Caki2 (cell line): ENCODE results near the gene SPOP. TPM values are rescaled to one million over a fixed set of nuclear protein-coding genes. Genes with fewer than 3 reads are reported as not detected.
A peak's percentile ranks its signal among the peaks of the same experiment; 100 is the strongest.

ENCODE experiments used
- DNase-seq: peaks from one replicate; pipeline ENCODE4 v3.0.0-alpha.2; 2015; ENCODE audit warnings: low read depth
- in situ Hi-C: cut with HindIII; loops from 2 replicates; pipeline ENCODE4 v1.10.0; 2016; ENCODE audit warnings: low sequenced_read_pairs, low pct_unique_long_range_greater_than_20kb, mixed read lengths
- total RNA-seq: library from RNA; depleted of rRNA; stranded (reverse); fragments of >200 nt; shearing (Covaris generic); gene quantifications from 2 replicates; pipeline ENCODE4 v1.2.3, GENCODE V29; 2014; ENCODE audit warnings: low replicate concordance

The SPOP gene
- total RNA-seq, 1 experiment from 2014 or later = 68.6 TPM

- no peak for DNase-seq
- in situ Hi-C loops = no loop called here
Measured at GRCh38 chr17:49632201-49632600, 45.7 kb downstream of the SPOP start.

GRCh38 chr17:49631496-49631895 lies 46.4 kb downstream of the SPOP start:
- no peak for DNase-seq
- in situ Hi-C loops = no loop called here

DNA sequence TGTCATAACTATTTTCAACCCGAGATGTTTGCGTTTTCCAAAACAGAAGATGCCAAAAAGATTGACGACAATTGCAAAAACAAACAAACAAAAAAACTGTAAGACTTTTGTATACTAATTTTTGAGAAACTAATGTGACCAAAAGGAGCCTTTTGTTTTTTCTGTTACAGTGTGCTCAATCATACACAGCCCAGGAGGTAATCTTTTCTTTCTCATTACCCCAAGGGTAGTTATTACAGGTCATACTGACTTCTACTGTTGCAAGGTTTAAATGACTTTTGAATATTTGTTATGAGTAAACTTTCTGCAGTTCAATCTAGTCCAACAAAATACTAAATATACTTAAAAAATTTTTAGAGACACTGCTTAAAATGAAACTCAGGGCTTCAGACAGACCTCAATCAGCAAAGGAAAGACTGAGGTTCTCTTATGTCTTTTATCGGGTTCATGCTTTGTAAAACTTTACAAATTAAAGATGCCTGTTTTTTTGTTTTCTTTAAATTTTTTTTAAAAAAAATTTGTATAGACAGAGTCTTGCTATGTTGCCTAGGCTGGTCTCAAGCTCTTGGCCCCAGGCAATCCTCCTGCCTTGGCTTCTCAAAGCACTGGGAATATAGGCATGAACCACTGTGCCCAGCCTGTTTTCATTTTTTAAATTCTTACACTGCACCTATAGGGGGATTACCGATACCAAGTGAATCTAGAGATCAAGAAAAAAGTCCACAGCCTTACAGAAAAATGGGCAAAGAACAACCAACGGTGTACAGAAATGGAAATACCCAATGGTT lies 47.6 kb downstream of the SPOP start:
- in situ Hi-C loops = no loop called here
- DNase-seq = no peak

DNA sequence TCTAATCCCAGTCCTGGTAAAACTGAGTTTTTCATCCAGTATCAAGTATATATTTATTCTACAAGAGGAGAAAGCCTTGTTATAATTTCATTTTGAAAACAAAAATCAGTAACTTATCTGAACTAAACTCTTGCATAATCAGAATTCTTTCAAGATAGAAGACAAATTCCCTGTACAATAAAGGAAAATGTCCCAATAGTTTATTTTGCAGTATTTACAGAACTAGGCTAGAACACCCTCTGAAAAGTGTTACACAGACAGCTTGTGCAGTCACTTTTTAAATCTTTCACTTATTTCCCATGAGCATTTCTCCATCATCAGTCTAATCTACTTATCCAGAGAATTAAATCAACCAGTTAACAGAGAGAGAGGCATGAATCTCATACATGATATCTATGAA lies 48.5 kb downstream of the SPOP start:
- in situ Hi-C loops = no loop called here

DNA sequence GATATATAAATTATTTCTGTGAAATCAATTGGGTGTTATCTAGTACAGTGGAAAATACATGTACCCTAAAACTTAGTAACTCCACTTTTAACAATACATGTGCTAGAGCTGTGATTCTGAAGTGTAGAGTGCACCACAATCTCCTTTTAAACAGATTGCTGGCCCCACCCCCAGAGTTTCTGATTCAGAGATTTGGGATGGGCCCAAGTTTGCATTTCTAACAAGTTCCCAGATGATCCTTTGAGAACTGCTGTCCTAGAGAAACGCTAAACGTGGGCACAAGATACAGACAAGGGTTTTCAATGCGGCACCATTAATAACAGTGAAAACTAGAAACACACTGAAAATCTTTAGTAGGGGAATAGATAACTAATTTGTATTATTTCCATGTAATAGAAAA lies 53.0 kb downstream of the SPOP start:
- no peak for DNase-seq
- in situ Hi-C loops = no loop called here

More for the DNA sequence above, 48.5 kb downstream of the SPOP start:
- DNase-seq = no peak

GRCh38 chr17:49621946-49622529 lies 55.9 kb downstream of the SPOP start:
- no peak for DNase-seq
- in situ Hi-C loops = no loop called here

DNA sequence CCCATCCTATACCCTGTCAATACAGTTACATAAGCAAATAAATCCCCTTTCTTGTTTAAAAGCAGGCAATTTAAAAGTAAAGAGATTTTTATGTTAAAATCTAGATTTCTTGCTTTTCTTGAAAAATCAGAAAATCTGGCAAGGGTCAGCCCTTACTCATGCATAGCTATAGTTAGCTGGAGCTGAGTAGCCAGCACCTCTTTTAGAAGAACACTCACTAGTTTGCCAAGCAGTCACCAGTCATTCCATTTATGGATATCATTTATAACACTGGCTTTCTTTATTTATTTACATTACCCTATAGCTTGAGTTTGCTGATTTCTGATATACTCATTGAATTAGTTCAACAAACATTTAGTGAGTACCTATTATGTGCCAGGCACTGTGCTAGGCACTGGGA lies 56.5 kb downstream of the SPOP start:
- DNase-seq = no peak
- in situ Hi-C loops = no loop called here

GRCh38 chr17:49618028-49618611 lies 59.8 kb downstream of the SPOP start:
- in situ Hi-C loops = no loop called here
- no peak for DNase-seq

- in situ Hi-C loops = no loop called here
- DNase-seq = no peak
Measured at GRCh38 chr17:49616601-49617131, 61.2 kb downstream of the SPOP start.

GRCh38 chr17:49616086-49616485 lies 61.8 kb downstream of the SPOP start:
- DNase-seq = no peak
- in situ Hi-C loops = no loop called here

DNA sequence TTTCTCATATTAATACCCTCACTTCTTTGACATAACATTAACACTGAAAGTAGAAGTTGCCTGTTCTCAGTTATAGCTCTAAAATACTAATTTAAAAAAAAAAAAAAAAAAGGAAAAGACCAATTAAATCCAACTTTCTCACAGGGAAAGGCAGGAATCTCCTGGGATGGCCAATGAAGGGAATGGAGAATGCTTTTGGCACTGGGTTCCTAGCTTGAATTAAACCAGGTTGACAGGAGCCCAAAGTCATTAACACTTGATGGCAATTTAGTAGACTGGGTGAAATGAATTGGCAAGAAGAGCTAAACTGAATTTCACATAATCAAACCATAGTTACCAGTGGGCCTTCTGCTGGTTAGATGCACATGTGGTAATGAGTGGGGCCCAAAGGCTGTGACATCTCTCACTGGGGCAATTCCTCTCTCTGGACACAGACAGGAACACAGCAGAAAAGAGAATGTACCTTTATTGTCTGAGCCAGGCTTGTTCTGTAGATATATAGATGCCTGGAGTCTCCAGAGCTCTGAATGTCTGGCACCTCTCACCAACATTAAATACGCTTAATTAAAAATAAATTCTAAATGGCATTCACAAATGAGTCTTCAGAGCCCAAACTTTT lies 64.6 kb downstream of the SPOP start:
- in situ Hi-C loops = no loop called here
- no peak for DNase-seq

GRCh38 chr17:49612726-49613125 lies 65.2 kb downstream of the SPOP start:
- DNase-seq = peak; percentile 68
- in situ Hi-C loops = no loop called here

GRCh38 chr17:49610883-49611584 lies 66.9 kb downstream of the SPOP start:
- in situ Hi-C loops = no loop called here
- DNase-seq = no peak

DNA sequence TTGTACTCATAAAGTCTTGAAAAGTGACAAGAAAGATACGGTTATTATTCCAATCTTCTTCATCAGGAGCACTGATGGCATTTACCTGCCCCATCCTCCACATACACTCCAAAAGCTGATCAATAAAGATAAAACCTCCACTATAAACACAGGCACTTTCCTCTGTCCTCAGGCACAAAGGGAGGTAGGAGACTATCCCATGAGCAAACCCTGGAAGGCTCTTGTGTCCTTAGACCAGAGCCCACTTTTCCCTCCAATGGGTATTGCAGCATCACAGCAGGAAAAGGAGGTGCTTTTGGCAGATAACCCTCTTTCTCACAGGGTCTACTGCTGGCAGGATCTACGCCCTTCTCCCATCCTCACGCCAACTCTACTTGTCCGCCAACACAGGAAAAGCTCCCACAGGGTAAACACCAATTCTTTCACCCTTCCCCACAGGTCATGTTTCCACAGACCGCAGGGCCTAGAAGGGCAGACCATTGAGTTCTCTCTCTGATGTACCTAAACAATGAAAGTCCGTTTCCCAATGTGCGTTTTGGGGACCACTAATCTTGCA lies 73.5 kb downstream of the SPOP start:
- in situ Hi-C loops = no loop called here

DNA sequence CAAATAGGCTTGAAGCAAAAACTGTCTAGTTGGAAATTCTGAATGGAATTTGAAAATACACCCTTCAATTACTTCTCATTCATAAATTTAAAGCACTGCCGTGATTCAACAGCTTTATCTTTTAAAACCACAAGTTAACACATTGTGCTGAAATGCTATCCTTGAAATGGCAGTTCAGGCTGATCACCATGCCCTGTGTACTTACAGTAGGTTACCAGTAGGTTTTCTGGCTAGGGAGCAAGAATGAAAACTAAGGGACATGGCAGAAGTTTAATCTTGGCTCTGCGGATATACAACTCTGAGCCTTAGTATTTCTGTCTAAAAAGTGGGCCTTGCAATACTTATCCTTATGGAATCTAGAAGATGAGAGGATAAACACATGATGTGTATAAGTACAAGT lies 74.2 kb downstream of the SPOP start:
- in situ Hi-C loops = no loop called here
- no peak for DNase-seq

More for the DNA sequence above, 73.5 kb downstream of the SPOP start:
- DNase-seq = no peak

DNA sequence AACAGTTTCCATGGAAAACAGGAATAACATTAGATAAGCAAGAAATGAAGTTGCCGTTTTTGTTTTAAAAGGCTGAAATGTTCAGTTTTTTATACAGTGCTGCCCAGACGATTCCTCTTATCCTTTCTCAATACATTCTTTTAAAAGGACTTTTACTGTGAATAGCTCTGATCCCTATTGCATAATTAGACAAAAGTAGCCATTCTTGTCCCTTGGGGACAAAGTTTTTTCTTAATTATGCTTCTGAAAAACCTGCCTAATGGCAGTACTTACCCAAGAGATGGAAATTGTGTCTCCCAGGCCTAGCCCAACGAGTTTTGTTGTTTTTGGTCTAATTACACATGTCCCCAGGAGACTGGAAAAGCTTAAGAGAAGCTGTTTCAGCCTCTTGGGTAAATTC lies 74.7 kb downstream of the SPOP start:
- in situ Hi-C loops = no loop called here

GRCh38 chr17:49602783-49603182 lies 75.1 kb downstream of the SPOP start:
- in situ Hi-C loops = no loop called here
- DNase-seq = no peak

More for the DNA sequence above, 74.7 kb downstream of the SPOP start:
- no peak for DNase-seq

DNA sequence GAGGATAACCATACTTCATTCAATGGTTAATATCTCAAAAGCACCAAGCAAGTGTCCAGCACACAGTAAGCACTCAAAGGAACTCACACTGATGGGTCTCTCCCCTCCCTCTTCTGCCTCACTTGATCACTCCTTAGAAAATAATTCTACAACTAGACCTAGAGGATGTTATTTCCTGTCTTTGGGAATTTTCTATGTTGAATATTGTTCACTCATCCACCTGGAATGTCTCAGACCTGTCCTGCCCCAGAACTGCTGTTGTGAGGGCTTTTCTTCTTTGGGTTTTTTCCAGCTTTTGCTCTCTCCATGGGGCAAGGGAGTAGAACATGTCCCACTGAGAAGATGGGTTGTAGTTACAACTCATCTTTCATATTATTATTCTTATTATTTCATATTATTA lies 76.9 kb downstream of the SPOP start:
- no peak for DNase-seq
- in situ Hi-C loops = no loop called here
